Subcutaneous abdominal adipose tissue (tissue), 5 donors: Measurements from ENCODE around the gene SPATA25.
"Not testable (repeated sequence)": the region's sequence is repeated elsewhere in the genome, so short reads cannot be mapped to it uniquely, and the experiment has no call there.

Experiments used
- H3K27ac ChIP-seq: one replicate; pipeline ENCODE4 v1.7.0; 2013; ENCODE audit warnings: low read depth, mild to moderate bottlenecking, inconsistent platforms, low read length, moderate library complexity
- H3K27me3 ChIP-seq, 5 donors: one replicate each; pipeline ENCODE4 v1.7.0; 2013; ENCODE audit warnings: low read length in 5 of 5, inconsistent platforms in 1 of 5; ENCODE audit not compliant: control insufficient read depth in 5 of 5, insufficient read depth in 4 of 5
- H3K36me3 ChIP-seq, 5 donors: one replicate each; pipeline ENCODE4 v1.7.0; 2013; ENCODE audit warnings: low read length in 5 of 5; ENCODE audit not compliant: control insufficient read depth in 5 of 5, insufficient read depth in 5 of 5
- H3K4me1 ChIP-seq, 5 donors: one replicate each; pipeline ENCODE4 v1.7.0; 2013; ENCODE audit warnings: low read length in 5 of 5, mild to moderate bottlenecking in 3 of 5, moderate library complexity in 1 of 5; ENCODE audit not compliant: control insufficient read depth in 5 of 5, insufficient read depth in 5 of 5
- H3K4me3 ChIP-seq, 5 donors: one replicate each; pipeline ENCODE4 v1.7.0; 2013; ENCODE audit warnings: low read length in 5 of 5, low read depth in 1 of 5
- H3K9ac ChIP-seq, 5 donors: one replicate each; pipeline ENCODE4 v1.7.0; 2013; ENCODE audit warnings: low read length in 5 of 5, mild to moderate bottlenecking in 4 of 5, moderate library complexity in 3 of 5
- H3K9me3 ChIP-seq, 5 donors: one replicate each; pipeline ENCODE4 v1.7.0; 2013; ENCODE audit warnings: low read length in 5 of 5; ENCODE audit not compliant: control insufficient read depth in 5 of 5
- donor health status: healthy.
- donor health status: healthy.
- donor health status: healthy.
- donor health status: healthy.
- donor health status: healthy.

SPATA25 gene, protein sequence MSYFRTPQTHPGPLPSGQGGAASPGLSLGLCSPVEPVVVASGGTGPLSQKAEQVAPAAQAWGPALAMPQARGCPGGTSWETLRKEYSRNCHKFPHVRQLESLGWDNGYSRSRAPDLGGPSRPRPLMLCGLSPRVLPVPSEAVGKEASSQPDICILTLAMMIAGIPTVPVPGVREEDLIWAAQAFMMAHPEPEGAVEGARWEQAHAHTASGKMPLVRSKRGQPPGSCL

DNA sequence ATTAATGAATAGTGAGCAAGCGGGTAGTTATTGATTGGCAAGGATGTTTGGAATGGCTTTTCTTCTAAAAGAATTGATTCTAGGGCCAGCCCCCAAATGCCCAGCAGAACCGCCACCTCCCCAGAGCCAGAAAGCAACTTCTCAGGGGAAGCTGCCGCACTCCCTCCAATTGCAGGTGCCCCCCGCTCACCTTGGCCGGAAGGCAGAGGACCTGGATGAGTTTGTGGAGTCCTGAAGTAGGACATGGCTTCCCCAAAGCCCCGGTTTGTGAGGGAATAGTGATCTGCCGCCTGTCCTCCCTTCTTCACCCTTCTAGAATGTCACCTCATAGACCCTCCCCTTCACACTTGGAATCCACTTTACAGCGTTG is at the start of gene SPATA25:
Gene SPATA25, minus strand, starts transcription at position 277 of the 370 bp plus-strand sequence. Its CDS starts 32 bp downstream, at position 245.
- H3K36me3 ChIP-seq = peaks cover 0 to 35% (median 28%) of the 10 kb centered on the region in 5 donors

DNA sequence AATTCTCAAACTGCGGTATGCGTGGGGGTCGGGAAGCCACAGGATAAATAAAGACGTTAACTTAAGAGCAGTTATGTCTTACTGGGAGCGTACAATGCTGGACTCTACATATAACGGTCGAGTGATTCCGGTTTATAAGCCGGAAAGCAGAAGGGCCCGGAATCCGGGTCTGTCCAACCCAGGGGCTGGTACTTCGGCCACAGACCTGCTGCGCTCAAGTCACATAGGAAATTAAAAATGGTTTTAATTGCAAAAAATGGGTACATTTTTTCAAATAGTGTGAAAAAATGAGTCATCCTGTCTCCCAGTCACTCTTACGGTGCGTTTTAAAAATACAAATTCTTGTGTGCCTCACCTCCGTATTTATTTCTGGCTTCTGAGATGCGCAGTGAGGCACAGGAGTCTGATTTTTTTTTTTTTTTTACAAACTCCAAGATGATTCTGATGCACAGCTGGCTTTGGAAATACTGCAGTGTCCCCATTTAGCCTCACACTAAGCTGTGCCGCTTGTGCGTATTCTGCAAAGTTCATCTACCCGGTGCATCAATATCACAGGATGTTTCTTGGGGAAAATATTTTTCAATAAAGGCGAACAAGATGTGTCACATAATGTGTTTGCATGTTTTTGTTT is 48.1 kb upstream of the SPATA25 start:
- Histone ChIP-seq H3K36me3 (peaks cover 10 to 37% (median 35%) of the 10 kb centered on the region in 5 donors), H3K27me3 (no peaks in the 10 kb centered on the region), H3K4me1 (peaks cover 0 to 20% (median 18%) of the 10 kb centered on the region in 5 donors), H3K27ac (peak overlapping the region; percentile 84), H3K9me3 (no peaks in the 10 kb centered on the region), H3K4me3 (peak overlapping the region; percentile 86 to 97 (median 95)), H3K9ac (peak overlapping the region; percentile 39 to 85 (median 64))

More for the DNA sequence above, at the start of gene SPATA25:
- H3K27ac ChIP-seq = no peak within 1 kb of the TSS
- H3K4me1 ChIP-seq = peaks cover 5 to 37% (median 33%) of the 10 kb centered on the region in 5 donors
- no peak within 1 kb of the TSS for H3K9ac ChIP-seq
- no peak within 1 kb of the TSS for H3K4me3 ChIP-seq
- no peaks in the 10 kb centered on the region for H3K9me3 ChIP-seq
- no peaks in the 10 kb centered on the region for H3K27me3 ChIP-seq

DNA sequence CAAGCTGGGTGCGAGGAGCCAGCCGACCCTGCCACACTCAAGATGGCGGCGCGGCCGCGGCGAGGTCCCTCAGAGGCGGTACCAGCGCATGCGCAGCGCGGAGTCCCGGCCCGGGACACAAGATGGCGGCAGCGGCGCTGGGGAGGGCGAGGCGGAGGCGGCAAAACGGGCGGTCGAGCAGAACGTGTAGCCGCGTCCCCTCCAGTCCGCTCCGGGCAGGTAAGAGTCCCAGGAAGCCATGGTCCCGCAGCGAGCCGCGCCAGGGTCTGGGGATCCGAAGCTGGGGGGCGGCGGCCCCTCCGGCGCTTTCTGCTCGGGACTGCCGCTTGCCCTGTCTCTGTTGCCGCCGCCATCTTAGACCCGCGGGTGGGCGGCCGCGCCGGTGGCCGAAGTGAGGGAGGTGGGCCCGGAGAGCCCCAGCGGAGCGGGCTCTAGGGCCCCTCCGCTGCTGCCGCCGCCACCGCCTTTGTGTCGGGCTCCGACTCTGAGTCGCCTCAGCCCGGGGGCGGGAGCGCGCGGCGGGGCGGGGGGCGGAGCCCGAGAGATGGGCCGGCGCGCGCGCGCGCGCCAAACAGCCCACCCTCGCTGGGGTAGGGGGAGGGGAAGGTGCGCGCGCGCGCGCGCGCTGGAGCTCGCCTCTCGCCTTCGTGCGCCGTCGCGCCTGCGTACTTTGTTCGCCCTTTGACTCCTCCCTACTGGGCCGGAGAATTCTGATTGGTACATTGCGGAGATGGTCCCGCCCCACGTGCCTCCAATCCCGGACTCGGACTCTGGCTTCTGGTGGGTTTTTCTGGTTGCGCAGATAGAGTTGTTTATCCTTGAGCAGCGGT is 47.4 kb upstream of the SPATA25 start, which contains the start of gene PCIF1:
Gene PCIF1, plus strand, starts transcription at position 98 of the 830 bp plus-strand sequence. CDS start 4,317 bp downstream, outside the sequence.
- Histone ChIP-seq H3K9me3 (no peaks in the 10 kb centered on the region), H3K4me1 (peaks cover 0 to 20% (median 18%) of the 10 kb centered on the region in 5 donors), H3K36me3 (peaks cover 8 to 30% (median 28%) of the 10 kb centered on the region in 5 donors), H3K27me3 (no peaks in the 10 kb centered on the region), H3K27ac (peak within 1 kb of the TSS; percentile 98), H3K9ac (peak within 1 kb of the TSS; percentile 39 to 99 (median 98)), H3K4me3 (peak within 1 kb of the TSS; percentile 86 to 97 (median 95))

DNA sequence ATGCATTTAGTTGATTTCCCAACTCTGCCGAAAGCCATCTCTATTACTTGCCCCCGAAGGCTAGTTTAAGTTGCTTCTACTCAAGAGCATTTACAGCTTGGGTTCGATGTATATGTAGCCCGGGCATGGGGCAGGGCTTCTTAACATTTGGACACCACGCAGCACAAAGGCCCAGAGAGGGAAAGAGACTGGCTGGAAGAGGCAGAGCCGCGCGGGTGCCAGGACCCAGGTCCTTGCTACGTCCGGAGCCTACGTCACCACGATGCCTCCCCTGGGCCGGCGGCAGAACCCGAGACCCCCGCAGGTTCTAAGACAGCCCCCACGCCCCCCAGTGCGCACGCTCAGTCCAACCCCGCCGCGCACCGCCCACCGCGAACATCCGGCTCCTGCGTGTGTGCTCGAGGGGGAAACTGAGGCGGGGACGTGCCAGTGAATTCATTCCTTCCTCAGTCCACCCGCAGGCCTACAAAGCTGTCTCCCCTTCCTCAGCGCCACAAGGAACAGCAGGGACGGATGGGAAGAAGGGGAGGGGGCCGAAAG is 46.7 kb upstream of the SPATA25 start:
- Histone ChIP-seq H3K4me3 (peak overlapping the region; percentile 86 to 96 (median 91)), H3K9ac (peak overlapping the region; percentile 22 to 99 (median 98)), H3K4me1 (peaks cover 0 to 20% (median 18%) of the 10 kb centered on the region in 5 donors), H3K27me3 (no peaks in the 10 kb centered on the region), H3K36me3 (peaks cover 8 to 23% (median 21%) of the 10 kb centered on the region in 5 donors), H3K27ac (peak overlapping the region; percentile 98), H3K9me3 (no peaks in the 10 kb centered on the region)

DNA sequence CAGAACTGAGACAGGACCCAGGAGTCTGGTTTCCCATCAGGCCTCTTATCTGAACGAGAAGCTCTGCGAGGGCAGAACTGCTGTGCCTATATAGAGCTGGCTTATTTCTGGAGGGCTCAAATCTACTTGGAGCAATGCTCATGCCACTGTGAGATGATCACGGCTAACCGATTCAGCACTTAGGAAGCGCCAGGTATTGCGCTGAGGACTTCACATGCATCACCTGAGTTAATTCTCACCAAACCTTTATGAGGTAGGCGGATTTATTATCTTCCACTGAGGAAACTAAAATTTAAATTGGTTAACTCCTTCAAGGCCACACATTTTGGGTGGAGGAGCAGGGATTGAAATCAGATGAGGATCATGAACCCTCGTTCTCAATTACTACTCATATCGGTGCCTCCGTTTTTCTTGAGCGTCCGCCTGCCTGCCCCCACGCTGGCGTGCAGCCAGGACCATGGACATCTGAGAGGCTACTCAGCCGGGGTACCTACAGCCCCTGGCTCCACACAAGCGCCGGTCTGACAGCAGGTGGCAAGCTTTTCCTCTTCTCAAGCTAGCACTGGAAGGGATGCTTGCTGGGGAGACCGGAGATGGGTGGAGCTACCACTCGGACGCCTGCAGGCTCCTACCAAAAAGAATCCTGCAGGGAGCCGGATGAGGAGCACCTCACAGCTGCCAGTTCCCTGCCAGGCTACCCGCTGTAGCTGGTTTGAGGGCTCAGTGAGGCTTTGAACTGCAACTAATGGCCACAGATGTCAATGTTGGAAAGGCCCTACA is 46.0 kb upstream of the SPATA25 start:
- Histone ChIP-seq H3K27ac (peak overlapping the region; percentile 98), H3K4me1 (peaks cover 0 to 20% (median 18%) of the 10 kb centered on the region in 5 donors)

DNA sequence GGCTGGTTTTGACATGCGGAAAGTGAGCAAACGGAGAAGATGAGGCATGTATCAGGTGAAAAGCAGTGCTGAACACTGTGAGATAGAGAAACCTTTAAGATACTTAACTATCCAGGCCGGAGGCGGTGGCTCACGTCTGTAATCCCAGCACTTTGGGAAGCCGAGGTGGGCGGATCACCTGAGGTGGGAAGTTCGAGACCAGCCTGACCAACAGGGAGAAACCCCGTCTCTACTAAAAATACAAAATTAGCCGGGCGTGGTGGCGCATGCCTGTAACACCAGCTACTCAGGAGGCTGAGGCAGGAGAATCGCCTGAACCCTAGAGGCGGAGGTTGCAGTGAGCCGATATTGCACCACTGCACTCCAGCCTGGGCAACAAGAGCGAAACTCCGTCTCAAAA is 44.3 kb upstream of the SPATA25 start:
- not testable (repeated sequence) for H3K36me3 ChIP-seq, H3K4me3 ChIP-seq, H3K27me3 ChIP-seq, H3K9me3 ChIP-seq, H3K9ac ChIP-seq, H3K27ac ChIP-seq
- H3K4me1 ChIP-seq = peaks cover 0 to 20% (median 18%) of the 10 kb centered on the region in 5 donors

More for the DNA sequence above, 46.0 kb upstream of the SPATA25 start:
- Histone ChIP-seq H3K9ac (peak overlapping the region; percentile 22 to 99 (median 98)), H3K36me3 (peaks cover 8 to 16% (median 14%) of the 10 kb centered on the region in 5 donors), H3K27me3 (no peaks in the 10 kb centered on the region), H3K4me3 (peak overlapping the region; percentile 86 to 96 (median 91)), H3K9me3 (no peaks in the 10 kb centered on the region)

DNA sequence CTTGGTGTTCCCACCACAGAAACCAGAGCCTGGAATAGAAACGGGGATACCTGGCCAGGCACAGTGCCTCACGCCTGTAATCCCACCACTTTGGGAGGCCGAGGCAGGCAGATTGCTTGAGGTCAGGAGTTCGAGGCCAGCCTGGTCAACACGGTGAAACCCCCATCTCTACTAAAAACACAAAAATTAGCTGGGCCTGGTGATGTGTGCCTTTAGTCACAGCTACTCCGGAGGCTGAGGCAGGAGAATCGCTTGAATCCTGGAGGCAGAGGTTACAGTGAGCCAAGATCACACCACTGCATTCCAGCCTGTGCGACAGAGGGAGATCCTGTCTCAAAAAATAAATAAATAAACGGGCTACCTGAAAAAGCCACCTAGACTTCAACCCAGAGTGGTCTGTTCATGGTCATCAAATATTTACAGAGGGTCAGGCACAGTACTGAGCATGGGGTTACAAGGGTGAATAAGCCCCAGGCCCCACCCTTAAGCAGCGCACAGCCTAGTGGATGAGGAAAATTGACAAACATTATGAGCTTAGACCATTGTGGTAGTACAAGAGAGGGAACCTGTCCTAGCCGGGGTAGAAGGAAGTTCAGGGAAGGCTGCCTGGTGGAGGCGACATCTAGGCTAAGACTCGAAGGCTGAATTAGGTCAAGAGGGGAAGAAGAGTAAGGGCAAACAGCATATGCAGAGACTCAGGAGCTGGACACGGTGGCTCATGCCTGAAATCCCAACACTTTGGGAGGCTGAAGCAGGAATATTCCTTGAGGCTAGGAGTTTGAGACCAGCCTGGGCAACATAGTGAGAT is 39.9 kb upstream of the SPATA25 start:
- H3K4me3 ChIP-seq = no peak overlapping the region
- H3K9ac ChIP-seq = no peak overlapping the region
- H3K4me1 ChIP-seq = peaks cover 2 to 27% (median 20%) of the 10 kb centered on the region in 5 donors
- no peak overlapping the region for H3K27ac ChIP-seq
- H3K9me3 ChIP-seq = no peaks in the 10 kb centered on the region
- H3K27me3 ChIP-seq = no peaks in the 10 kb centered on the region
- no peaks in the 10 kb centered on the region for H3K36me3 ChIP-seq

DNA sequence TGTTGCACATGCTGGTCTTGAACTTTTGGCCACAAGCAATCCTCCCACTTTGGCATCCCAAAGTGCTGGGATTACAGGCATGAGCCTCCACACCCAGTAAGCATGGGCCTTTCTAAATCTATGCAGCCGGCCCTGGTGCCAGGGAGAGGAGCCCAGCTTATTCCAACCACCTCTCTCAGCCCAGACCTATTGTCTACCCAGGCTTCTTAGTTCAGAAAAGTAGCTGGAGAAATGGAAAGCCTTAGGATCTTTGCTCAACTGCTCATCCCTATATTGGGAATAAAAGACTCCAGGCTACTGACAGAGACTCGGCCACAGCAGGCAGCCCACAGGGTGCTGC is 39.3 kb upstream of the SPATA25 start:
- no peaks in the 10 kb centered on the region for H3K27me3 ChIP-seq
- no peak overlapping the region for H3K27ac ChIP-seq
- H3K9me3 ChIP-seq = no peaks in the 10 kb centered on the region
- H3K36me3 ChIP-seq = no peaks in the 10 kb centered on the region
- H3K9ac ChIP-seq = no peak overlapping the region
- no peak overlapping the region for H3K4me3 ChIP-seq
- H3K4me1 ChIP-seq = peaks cover 2 to 28% (median 21%) of the 10 kb centered on the region in 5 donors
